Neural progenitor cell (in vitro differentiated cells): Measurements from ENCODE around the gene UBL5. TPM values are rescaled to one million over a fixed set of nuclear protein-coding genes. Genes with fewer than 3 reads are reported as not detected.

Experiments
- DNase-seq: peaks from one replicate; pipeline ENCODE4 v3.0.0-alpha.2; 2016; ENCODE audit warnings: low spot score
- H2AFZ ChIP-seq: fragments of 200-600 bp; sonication (generic); replicated peaks from 2 replicates; pipeline ENCODE4 v1.6.1; 2016; ENCODE audit warnings: antibody characterized with exemption
- H3F3A ChIP-seq: fragments of 200-600 bp; sonication (generic); 2 replicates; pipeline ENCODE4 v1.6.1; 2016; ENCODE audit warnings: antibody characterized with exemption, low read depth
- H3K27ac ChIP-seq: fragments of 200-600 bp; sonication (generic); 2 replicates; pipeline ENCODE4 v1.5.1; 2016; ENCODE audit warnings: mild to moderate bottlenecking
- H3K27me3 ChIP-seq: fragments of 200-600 bp; sonication (generic); 2 replicates; pipeline ENCODE4 v1.6.1; 2016; ENCODE audit warnings: mild to moderate bottlenecking, moderate library complexity
- H3K36me3 ChIP-seq: fragments of 200-600 bp; sonication (generic); 2 replicates; pipeline ENCODE4 v1.5.1; 2016
- H3K4me1 ChIP-seq: fragments of 200-600 bp; sonication (generic); 2 replicates; pipeline ENCODE4 v1.6.1; 2016; ENCODE audit warnings: mixed run types
- H3K4me2 ChIP-seq: fragments of 200-600 bp; sonication (generic); 2 replicates; pipeline ENCODE4 v1.6.1; 2016
- H3K4me3 ChIP-seq: fragments of 200-600 bp; sonication (generic); 2 replicates; pipeline ENCODE4 v1.5.1; 2016
- H3K79me2 ChIP-seq: fragments of 200-600 bp; sonication (generic); 2 replicates; pipeline ENCODE4 v1.6.1; 2016; ENCODE audit warnings: low read depth
- H3K9ac ChIP-seq: fragments of 200-600 bp; sonication (generic); 2 replicates; pipeline ENCODE4 v1.6.1; 2016
- H3K9me3 ChIP-seq: fragments of 200-600 bp; sonication (generic); 2 replicates; pipeline ENCODE4 v1.5.1; 2016; ENCODE audit warnings: low read depth
- H4K20me1 ChIP-seq: fragments of 200-600 bp; sonication (generic); 2 replicates; pipeline ENCODE4 v1.6.1; 2016; ENCODE audit warnings: low read depth
- H3K27ac Mint-ChIP-seq: 3 replicates; pipeline ENCODE4 v1.8.0; 2021; ENCODE audit warnings: mixed read lengths
- H3K27me3 Mint-ChIP-seq: 2 replicates; pipeline ENCODE4 v1.8.0; 2022; ENCODE audit warnings: low read depth, mild to moderate bottlenecking, inconsistent platforms, moderate library complexity, mixed read lengths; ENCODE audit not compliant: insufficient read depth
- H3K36me3 Mint-ChIP-seq: 3 replicates; pipeline ENCODE4 v1.8.0; 2021; ENCODE audit warnings: mixed read lengths
- H3K4me1 Mint-ChIP-seq: 3 replicates; pipeline ENCODE4 v1.8.0; 2021; ENCODE audit warnings: mixed read lengths
- H3K4me3 Mint-ChIP-seq: 3 replicates; pipeline ENCODE4 v1.8.0; 2021; ENCODE audit warnings: mild to moderate bottlenecking, moderate library complexity, mixed read lengths
- H3K9me3 Mint-ChIP-seq: 3 replicates; pipeline ENCODE4 v1.8.0; 2020; ENCODE audit warnings: mixed read lengths
- CTCF ChIP-seq: fragments of 200-600 bp; sonication (generic); IDR thresholded peaks from 2 replicates; pipeline ENCODE4 v1.5.1; 2017; ENCODE audit warnings: antibody characterized with exemption, mild to moderate bottlenecking
- EZH2 ChIP-seq: fragments of 200-600 bp; sonication (generic); IDR thresholded peaks from 2 replicates; pipeline ENCODE4 v1.6.1; 2017; ENCODE audit warnings: antibody characterized with exemption, mild to moderate bottlenecking, moderate library complexity
- EZH2phosphoT487 ChIP-seq: fragments of 200-600 bp; sonication (generic); IDR thresholded peaks from 2 replicates; pipeline ENCODE4 v1.6.1; 2017; ENCODE audit warnings: antibody characterized with exemption
- total RNA-seq: library from RNA; depleted of rRNA; stranded (reverse); fragments of >200 nt; gene quantifications from 2 replicates; pipeline ENCODE4 v1.2.3, GENCODE V29; 2015; ENCODE audit warnings: low replicate concordance

The UBL5 gene
- total RNA-seq, 1 donor from 2014 or later: 628 TPM

GRCh38 chr19:9835507-9835949 is 7.8 kb downstream of the UBL5 start:
- no peak overlapping the region for H3K27ac ChIP-seq
- H3K9ac ChIP-seq: peak overlapping the region; percentile 82
- no peak overlapping the region for H2AFZ ChIP-seq
- peak overlapping the region; percentile 80 for H3K4me2 ChIP-seq
- H3K4me1 ChIP-seq: peaks cover 5% of the 10 kb centered on the region
- H3K9me3 ChIP-seq: no peaks in the 10 kb centered on the region
- no peak for DNase-seq
- peaks cover 14% of the 10 kb centered on the region for H3F3A ChIP-seq
- peak overlapping the region; percentile 53 for H3K27ac Mint-ChIP-seq
- peak overlapping the region; percentile 92 for H3K4me3 ChIP-seq
- H3K4me1 Mint-ChIP-seq: peaks cover 18% of the 10 kb centered on the region
- H3K36me3 ChIP-seq: no peaks in the 10 kb centered on the region
- peak overlapping the region; percentile 95 for H3K4me3 Mint-ChIP-seq
- H3K27me3 Mint-ChIP-seq: peaks cover 4% of the 10 kb centered on the region
- peaks cover 45% of the 10 kb centered on the region for H3K79me2 ChIP-seq
- TF ChIP-seq EZH2: no peak
- TF ChIP-seq EZH2phosphoT487: no peak
- TF ChIP-seq CTCF: no peak
- H3K36me3 Mint-ChIP-seq: peaks cover 2% of the 10 kb centered on the region
- no peaks in the 10 kb centered on the region for H3K9me3 Mint-ChIP-seq
- H4K20me1 ChIP-seq: peaks cover 24% of the 10 kb centered on the region
- H3K27me3 ChIP-seq: no peaks in the 10 kb centered on the region

GRCh38 chr19:9836021-9836420 is 8.3 kb downstream of the UBL5 start:
- H3K27ac Mint-ChIP-seq: peak overlapping the region; percentile 53
- Histone ChIP-seq H3K79me2 (peaks cover 41% of the 10 kb centered on the region), H3F3A (peaks cover 14% of the 10 kb centered on the region), H3K4me3 (peak overlapping the region; percentile 92), H4K20me1 (peaks cover 24% of the 10 kb centered on the region), H3K27ac (no peak overlapping the region), H2AFZ (no peak overlapping the region), H3K9ac (peak overlapping the region; percentile 82), H3K36me3 (no peaks in the 10 kb centered on the region), H3K9me3 (no peaks in the 10 kb centered on the region), H3K27me3 (no peaks in the 10 kb centered on the region), H3K4me2 (peak overlapping the region; percentile 80), H3K4me1 (peaks cover 5% of the 10 kb centered on the region)
- DNase-seq: no peak
- H3K4me3 Mint-ChIP-seq: peak overlapping the region; percentile 95
- H3K9me3 Mint-ChIP-seq: no peaks in the 10 kb centered on the region
- peaks cover 4% of the 10 kb centered on the region for H3K36me3 Mint-ChIP-seq
- peaks cover 18% of the 10 kb centered on the region for H3K4me1 Mint-ChIP-seq
- peaks cover 4% of the 10 kb centered on the region for H3K27me3 Mint-ChIP-seq
- TF ChIP-seq EZH2: no peak
- no peak for TF ChIP-seq CTCF
- no peak for TF ChIP-seq EZH2phosphoT487

- TF ChIP-seq CTCF (no peak), EZH2phosphoT487 (no peak), EZH2 (no peak)
- no peaks in the 10 kb centered on the region for H3K9me3 Mint-ChIP-seq
- Histone ChIP-seq H2AFZ (no peak overlapping the region), H3F3A (peaks cover 13% of the 10 kb centered on the region), H3K79me2 (peaks cover 39% of the 10 kb centered on the region), H3K4me2 (no peak overlapping the region), H3K4me1 (peaks cover 5% of the 10 kb centered on the region), H3K4me3 (no peak overlapping the region), H3K27ac (no peak overlapping the region), H3K36me3 (no peaks in the 10 kb centered on the region), H3K9ac (no peak overlapping the region), H4K20me1 (peaks cover 28% of the 10 kb centered on the region), H3K9me3 (no peaks in the 10 kb centered on the region), H3K27me3 (no peaks in the 10 kb centered on the region)
- peak overlapping the region; percentile 55 for H3K4me3 Mint-ChIP-seq
- H3K27me3 Mint-ChIP-seq: peaks cover 7% of the 10 kb centered on the region
- H3K27ac Mint-ChIP-seq: no peak overlapping the region
- peaks cover 16% of the 10 kb centered on the region for H3K36me3 Mint-ChIP-seq
- peaks cover 18% of the 10 kb centered on the region for H3K4me1 Mint-ChIP-seq
- DNase-seq: no peak
These were observed 10.6 kb downstream of the UBL5 start for GRCh38 chr19:9838324-9838723.
